Ishikawa (cell line): Measurements from ENCODE around the gene PTPN6.

ENCODE experiments used
- EP300 ChIP-seq: IDR thresholded peaks from 2 replicates; pipeline ENCODE4 v1.6.1; 2012; ENCODE audit warnings: borderline replicate concordance
- RAD21 ChIP-seq: IDR thresholded peaks from 2 replicates; pipeline ENCODE4 v1.6.1; 2012; ENCODE audit warnings: low read depth
- REST ChIP-seq: IDR thresholded peaks from 2 replicates; pipeline ENCODE4 v1.6.1; 2012; ENCODE audit warnings: low read depth, mild to moderate bottlenecking
- TCF12 ChIP-seq: IDR thresholded peaks from 2 replicates; pipeline ENCODE4 v1.6.1; 2012; ENCODE audit warnings: low read depth
- YY1 ChIP-seq: IDR thresholded peaks from 2 replicates; pipeline ENCODE4 v1.6.1; 2012; ENCODE audit warnings: low read depth
- TF ChIP-seq, protein P1 (sequence below): IDR thresholded peaks from 2 replicates; pipeline ENCODE4 v1.6.1; 2012

GRCh38 chr12:6965026-6965661 lies 14.0 kb downstream of the PTPN6 start:
- TF ChIP-seq RAD21 (peak; percentile 65), REST (no peak), TCF12 (peak; percentile 32; the same call in 1 of the 2 replicates), YY1 (peak; percentile 40; the same call in 1 of the 2 replicates), EP300 (peak; percentile 17; the same call in 1 of the 2 replicates)
- TF ChIP-seq, protein P1, sequence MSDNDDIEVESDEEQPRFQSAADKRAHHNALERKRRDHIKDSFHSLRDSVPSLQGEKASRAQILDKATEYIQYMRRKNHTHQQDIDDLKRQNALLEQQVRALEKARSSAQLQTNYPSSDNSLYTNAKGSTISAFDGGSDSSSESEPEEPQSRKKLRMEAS: peak; percentile 94
